Fibroblast of skin of back (primary cell): ENCODE results near the gene CBX1.
A peak's percentile ranks its signal among the peaks of the same experiment; 100 is the strongest.
"Not testable (repeated sequence)": the region's sequence is repeated elsewhere in the genome, so short reads cannot be mapped to it uniquely, and the experiment has no call there.

Experiments
- DNase-seq: peaks from one replicate; pipeline ENCODE4 v3.0.0-alpha.2; 2013

The CBX1 gene

GRCh38 chr17:48123111-48123510, 21.8 kb upstream of the CBX1 start:
- DNase-seq: no peak

GRCh38 chr17:48122665-48123045, 21.4 kb upstream of the CBX1 start:
- no peak for DNase-seq

GRCh38 chr17:48121923-48122664, 20.8 kb upstream of the CBX1 start:
- no peak for DNase-seq

- DNase-seq: no peak
These were observed 12.0 kb upstream of the CBX1 start for GRCh38 chr17:48113201-48113676.

- no peak for DNase-seq
These were observed 10.6 kb upstream of the CBX1 start for GRCh38 chr17:48111937-48112241.

GRCh38 chr17:48110761-48111160, 9.5 kb upstream of the CBX1 start:
- DNase-seq: no peak

GRCh38 chr17:48107137-48108055, 6.1 kb upstream of the CBX1 start, which contains the start of gene SNX11:
TSS of gene SNX11 (plus strand) at chr17:48107766. CDS start at chr17:48112044, 4,278 bp downstream.
- DNase-seq: peak; percentile 90

GRCh38 chr17:48106802-48107136, 5.5 kb upstream of the CBX1 start:
- DNase-seq: no peak

- no peak for DNase-seq
These were observed 3.2 kb upstream of the CBX1 start for GRCh38 chr17:48104440-48104839.

- DNase-seq: no peak
These were observed 1.8 kb upstream of the CBX1 start for GRCh38 chr17:48102798-48103715.

GRCh38 chr17:48102043-48102750, 919 bp upstream of the CBX1 start:
- no peak for DNase-seq

- DNase-seq: peak; percentile 68
These were observed 677 bp downstream of the CBX1 start for GRCh38 chr17:48100591-48101011.

- peak; percentile 76 for DNase-seq
These were observed 1.1 kb downstream of the CBX1 start for GRCh38 chr17:48100160-48100559.

GRCh38 chr17:48095611-48096010, 5.7 kb downstream of the CBX1 start:
- DNase-seq: no peak

GRCh38 chr17:48093341-48094045, 7.8 kb downstream of the CBX1 start:
- DNase-seq: no peak

- DNase-seq: no peak
These were observed 16.3 kb downstream of the CBX1 start for GRCh38 chr17:48084932-48085331.

- no peak for DNase-seq
These were observed 19.4 kb downstream of the CBX1 start for GRCh38 chr17:48081858-48082257.

GRCh38 chr17:48077152-48077551, 24.1 kb downstream of the CBX1 start:
- DNase-seq: not testable (repeated sequence)

- peak; percentile 78 for DNase-seq
These were observed 26.8 kb downstream of the CBX1 start for GRCh38 chr17:48074322-48075081.

- DNase-seq: not testable (repeated sequence)
These were observed 27.6 kb downstream of the CBX1 start for GRCh38 chr17:48073566-48074094.
